Endothelial cell of umbilical vein (primary cell): Measurements from ENCODE around the gene UBE2E2. TPM values are rescaled to one million over a fixed set of nuclear protein-coding genes. Genes with fewer than 3 reads are reported as not detected.

ENCODE experiments used
- BruUV-seq: library from RNA; stranded (reverse); fragments of 400-500 nt; replicated peaks from 2 replicates; lab custom pipeline; 2021; lab: Mats Ljungman, UMichigan
- CTCF ChIA-PET: fragments of 300-600, 350-600 bp; sonication (Branson Sonifier 250); formaldehyde crosslinking; loops from one replicate; lab custom pipeline; 2021; ENCODE audit warnings: antibody characterized with exemption, inconsistent platforms; lab: Charles Lee
- POLR2A ChIA-PET: fragments of 300-600, 350-600 bp; sonication (Branson Sonifier 250); formaldehyde crosslinking; loops from one replicate; lab custom pipeline; 2021; ENCODE audit warnings: antibody characterized with exemption, inconsistent platforms; lab: Charles Lee
- DNase-seq: peaks from one replicate; pipeline ENCODE4 v3.0.0-alpha.2; 2011; ENCODE audit warnings: low read depth, low spot score
- FAIRE-seq: peaks from 2 replicates; lab custom pipeline; 2011; peaks lifted over from hg19 to GRCh38; lab: Jason Lieb, UNC
- H2AFZ ChIP-seq: 2 replicates; pipeline ENCODE4 v1.6.0; 2012; ENCODE audit warnings: low read depth, low read length, control low read depth, inconsistent platforms
- H3K27ac ChIP-seq: 2 replicates; pipeline ENCODE4 v1.5.1; 2011; ENCODE audit warnings: low read depth, mild to moderate bottlenecking, control low read depth, low read length, moderate library complexity; ENCODE audit not compliant: insufficient read depth
- H3K27me3 ChIP-seq, 2 experiments: 2 replicates each; pipeline versions ENCODE4 v1.6.0 to v1.6.1; 2011; ENCODE audit warnings: low read length in 2 of 2, mixed read lengths in 1 of 2; ENCODE audit not compliant: control insufficient read depth in 2 of 2, insufficient read depth in 2 of 2
- H3K36me3 ChIP-seq, 2 experiments: 2 replicates in 1 of 2; 3 replicates in 1 of 2; pipeline ENCODE4 v1.5.1; 2011; ENCODE audit warnings: low read length in 2 of 2, mild to moderate bottlenecking in 1 of 2, moderate library complexity in 1 of 2; ENCODE audit not compliant: control insufficient read depth in 2 of 2, insufficient read depth in 2 of 2; ENCODE audit errors: extremely low read depth in 1 of 2
- H3K4me1 ChIP-seq: 3 replicates; pipeline ENCODE4 v1.5.1; 2011; ENCODE audit warnings: mild to moderate bottlenecking, low read length; ENCODE audit not compliant: control insufficient read depth, insufficient read depth; ENCODE audit errors: extremely low read depth
- H3K4me2 ChIP-seq: 2 replicates; pipeline ENCODE4 v1.6.1; 2011; ENCODE audit warnings: low read length, control low read depth, mixed read lengths; ENCODE audit not compliant: insufficient read depth
- H3K4me3 ChIP-seq, 3 experiments: fragments of 200-600 bp in 1 of 3; sonication (generic), shearing (Covaris generic) in 1 of 3; replicated peaks in 1 of 3; 2 replicates each; pipeline ENCODE4 v1.5.1; 2011 to 2016; ENCODE audit warnings: control low read depth in 3 of 3, low read length in 3 of 3, mild to moderate bottlenecking in 2 of 3, inconsistent platforms in 1 of 3, low read depth in 1 of 3, moderate library complexity in 1 of 3; ENCODE audit not compliant: insufficient read depth in 1 of 3
- H3K79me2 ChIP-seq: 2 replicates; pipeline ENCODE4 v1.6.0; 2012; ENCODE audit warnings: low read length, inconsistent platforms; ENCODE audit not compliant: control insufficient read depth, insufficient read depth
- H3K9ac ChIP-seq: replicated peaks from 2 replicates; pipeline ENCODE3; 2011; ENCODE audit warnings: low read length, control low read depth; ENCODE audit not compliant: insufficient read depth; ENCODE audit errors: extremely low read depth
- H3K9me1 ChIP-seq: replicated peaks from 3 replicates; pipeline ENCODE4 v1.6.0; 2011; ENCODE audit warnings: mild to moderate bottlenecking, low read length; ENCODE audit not compliant: control insufficient read depth, insufficient read depth; ENCODE audit errors: extremely low read depth
- H3K9me3 ChIP-seq: replicated peaks from 2 replicates; pipeline ENCODE4 v1.5.1; 2012; ENCODE audit warnings: low read length, inconsistent platforms; ENCODE audit not compliant: control insufficient read depth, insufficient read depth
- H4K20me1 ChIP-seq: replicated peaks from 2 replicates; pipeline ENCODE3; 2011; ENCODE audit warnings: mild to moderate bottlenecking, low read length; ENCODE audit not compliant: control insufficient read depth, insufficient read depth; ENCODE audit errors: extremely low read depth
- CTCF ChIP-seq, 2 donors: IDR thresholded peaks; 1 replicate in 1 of 2; 2 replicates in 1 of 2; pipeline ENCODE4 v1.5.1; 2011; ENCODE audit warnings: low read length in 2 of 2, mild to moderate bottlenecking in 2 of 2, moderate library complexity in 2 of 2, control low read depth in 1 of 2, inconsistent platforms in 1 of 2, low read depth in 1 of 2; ENCODE audit not compliant: insufficient read depth in 1 of 2; ENCODE audit errors: extremely low read depth in 1 of 2
- EZH2 ChIP-seq: IDR thresholded peaks from 2 replicates; pipeline ENCODE4 v1.6.1; 2012; ENCODE audit warnings: borderline replicate concordance, low read depth, mild to moderate bottlenecking, moderate library complexity, low read length, inconsistent platforms; ENCODE audit not compliant: severe bottlenecking
- FOS ChIP-seq: IDR thresholded peaks from 2 replicates; pipeline ENCODE4 v1.6.1; 2011; ENCODE audit warnings: mild to moderate bottlenecking, low read length, moderate library complexity, borderline replicate concordance; ENCODE audit not compliant: insufficient read depth
- GATA2 ChIP-seq: IDR thresholded peaks from 2 replicates; pipeline ENCODE4 v1.7.0; 2011; ENCODE audit warnings: low read depth, mild to moderate bottlenecking, moderate library complexity, mixed read lengths, low read length; ENCODE audit not compliant: insufficient read length, insufficient read depth
- MAX ChIP-seq: IDR thresholded peaks from 2 replicates; pipeline ENCODE4 v1.6.1; 2011; ENCODE audit not compliant: insufficient read depth, insufficient read length
- POLR2A ChIP-seq: IDR thresholded peaks from 2 replicates; pipeline ENCODE4 v1.6.1; 2012; ENCODE audit warnings: low read depth, mild to moderate bottlenecking, control low read depth, low read length
- POLR2AphosphoS5 ChIP-seq: IDR thresholded peaks from 2 replicates; pipeline ENCODE4 v1.6.1; 2012; ENCODE audit warnings: low read depth, mild to moderate bottlenecking, control low read depth, low read length, moderate library complexity; ENCODE audit not compliant: insufficient read depth
- dilution Hi-C: fragments of 300-500 bp; cut with MboI; formaldehyde crosslinking; loops from one replicate; pipeline ENCODE4 v1.15.0; 2019; ENCODE audit warnings: low sequenced_read_pairs; ENCODE audit not compliant: extremely low pct_ligation_motif_present
- intact Hi-C: fragments of 100-400 bp; cut with micrococcal nuclease; formaldehyde crosslinking; loops from one replicate; pipeline ENCODE4 v1.10.0; 2022
- polyA plus RNA-seq, 4 experiments: library from polyadenylated mRNA; depleted of rRNA in 3 of 4; stranded (reverse) in 3 of 4; unstranded in 1 of 4; fragments of >200 nt; gene quantifications; 2 replicates each; pipeline versions ENCODE4 v1.2.1 to v1.2.3, GENCODE V29; 2011 to 2012; ENCODE audit warnings: missing spikeins in 1 of 4
- total RNA-seq: library from RNA; stranded (reverse); gene quantifications from 2 replicates; pipeline ENCODE4 v1.2.3, GENCODE V29; 2021

UBE2E2 gene
- total and polyA plus RNA-seq, 2 donors (not counting 3 experiments of a cell fraction or from before 2014, with no cell fraction given), result 37.0 to 45.4 TPM

GRCh38 chr3:23239211-23240068, 36.3 kb downstream of the UBE2E2 start:
- no peak for TF ChIP-seq FOS
- no peak for TF ChIP-seq POLR2A
- TF ChIP-seq CTCF (IDR thresholded peaks at IDR 0.05; ENCODE audit: extremely low read depth in 1 of 2, insufficient read depth in 1 of 2, low read depth in 1 of 2, low read length in 2 of 2), result no peak
- TF ChIP-seq MAX, result no peak
- no peak for TF ChIP-seq EZH2
- no peak for TF ChIP-seq POLR2AphosphoS5
- no peak for TF ChIP-seq GATA2

More at GRCh38 chr3:23239211-23240068, 36.3 kb downstream of the UBE2E2 start:
- intact Hi-C loops (no loop called here), dilution Hi-C loops (no loop called here)
- DNase-seq (no peak), FAIRE-seq (no peak)
- Histone ChIP-seq H3K27me3 (no peaks in the 10 kb centered on the region), H3K36me3 (no peaks in the 10 kb centered on the region), H3K9me3 (no peaks in the 10 kb centered on the region), H3K9ac (no peak overlapping the region), H3K4me1 (no peaks in the 10 kb centered on the region), H3K4me3 (no peak overlapping the region), H3K79me2 (peaks cover 7% of the 10 kb centered on the region), H3K4me2 (no peak overlapping the region), H4K20me1 (peaks cover 5% of the 10 kb centered on the region), H2AFZ (no peak overlapping the region), H3K27ac (no peak overlapping the region), H3K9me1 (no peaks in the 10 kb centered on the region)
- ChIA-PET CTCF (interaction anchor here (0.6 to 1.5 kb wide), 6 partner anchors 9 to 279 kb away, joined by 3 to 5 read pairs (median 3); no protein-coding TSS in a partner anchor), POLR2A (no interaction called here)
- no TSS peak for BruUV-seq
